ENCODE results near the gene CTSZ. TPM values are rescaled to one million over a fixed set of nuclear protein-coding genes. Genes with fewer than 3 reads are reported as not detected.
A peak's percentile ranks its signal among the peaks of the same experiment; 100 is the strongest.
"Not testable (repeated sequence)": the region's sequence is repeated elsewhere in the genome, so short reads cannot be mapped to it uniquely, and the experiment has no call there.

The CTSZ gene
- polyA plus RNA-seq, 5 donors, result 88.8 to 112 (median 111) TPM

DNA sequence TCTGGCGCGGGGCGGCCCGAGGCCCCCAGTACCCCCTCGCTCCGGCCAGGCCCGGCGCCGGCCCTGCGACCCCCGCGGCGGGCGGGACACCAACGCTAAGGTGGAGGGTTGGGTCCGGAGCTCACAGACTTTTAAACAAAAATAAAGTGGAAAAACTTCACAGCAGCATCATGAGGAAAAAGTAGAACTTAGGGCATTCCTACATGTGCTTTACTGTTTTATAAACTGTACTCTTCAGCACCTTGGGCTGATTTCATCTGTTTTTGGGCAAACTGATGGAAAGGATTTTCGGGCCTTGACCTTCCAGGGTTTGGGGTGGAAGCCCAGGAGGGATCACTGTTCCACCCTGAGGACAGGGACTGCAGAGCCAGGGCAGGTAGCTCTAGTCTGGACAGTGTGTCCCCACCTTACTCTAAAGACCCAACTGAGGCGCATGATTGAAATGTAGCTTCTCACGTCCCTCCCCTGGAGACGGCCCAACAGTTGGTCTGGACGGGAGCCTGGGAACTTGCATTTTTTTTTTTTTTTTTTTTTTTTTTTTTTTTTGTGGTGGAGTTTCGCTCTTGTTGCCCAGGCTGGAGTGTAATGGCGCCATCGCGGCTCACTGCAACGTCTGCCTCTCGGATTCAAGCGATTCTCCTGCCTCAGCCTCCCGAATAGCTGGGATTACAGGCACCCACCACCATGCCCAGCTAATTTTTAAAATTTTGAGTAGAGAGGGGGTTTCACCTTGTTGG, 25.3 kb downstream of the CTSZ start:
- no peak for DNase-seq

DNA sequence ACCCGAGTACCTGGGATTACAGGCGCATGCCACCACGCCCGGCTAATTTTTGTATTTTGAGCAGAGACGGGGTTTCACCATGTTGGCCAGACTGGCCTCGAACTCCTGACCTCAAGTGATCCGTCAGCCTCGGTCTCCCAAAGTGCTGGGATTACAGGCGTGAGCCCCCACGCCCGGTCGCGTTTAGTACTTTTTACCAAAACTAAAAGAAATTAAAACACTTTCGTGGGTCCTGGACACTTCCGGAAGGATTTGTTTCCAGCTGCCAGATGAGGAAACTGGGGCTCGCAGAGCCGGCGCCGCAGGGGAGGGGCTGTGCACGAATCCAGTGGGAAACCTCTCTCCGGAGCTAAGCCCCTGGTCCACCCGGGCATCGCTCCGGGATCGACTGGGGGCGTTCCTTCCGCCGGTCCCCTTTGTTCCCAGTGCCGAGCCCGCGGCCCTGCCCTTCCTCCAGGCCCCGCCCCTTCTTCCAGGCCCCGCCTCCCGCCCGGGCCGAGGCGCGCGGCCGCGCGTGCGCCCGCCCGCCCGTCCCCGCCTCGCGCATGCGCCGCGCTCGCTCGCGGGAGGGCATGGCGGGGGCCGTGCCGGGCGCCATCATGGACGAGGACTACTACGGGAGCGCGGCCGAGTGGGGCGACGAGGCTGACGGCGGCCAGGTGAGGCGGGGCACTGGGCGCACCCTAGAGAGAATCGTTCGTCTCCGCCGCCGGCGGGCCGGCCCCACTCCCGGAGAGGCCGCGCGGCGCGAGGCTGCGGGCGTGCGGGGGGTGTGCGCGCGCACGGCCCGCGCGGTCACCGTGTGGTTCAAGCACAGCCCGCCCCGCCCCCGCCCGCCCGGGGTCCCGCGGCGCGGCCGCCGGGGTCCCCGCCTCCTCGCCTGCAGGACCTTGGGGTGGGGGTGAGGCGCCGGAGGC, 26.1 kb downstream of the CTSZ start, which contains the start of gene NELFCD:
TSS of gene NELFCD (plus strand) at position 546 of the 917 bp plus-strand sequence. CDS start at position 600, 54 bp downstream.
- peak; percentile 86 to 89 for DNase-seq

DNA sequence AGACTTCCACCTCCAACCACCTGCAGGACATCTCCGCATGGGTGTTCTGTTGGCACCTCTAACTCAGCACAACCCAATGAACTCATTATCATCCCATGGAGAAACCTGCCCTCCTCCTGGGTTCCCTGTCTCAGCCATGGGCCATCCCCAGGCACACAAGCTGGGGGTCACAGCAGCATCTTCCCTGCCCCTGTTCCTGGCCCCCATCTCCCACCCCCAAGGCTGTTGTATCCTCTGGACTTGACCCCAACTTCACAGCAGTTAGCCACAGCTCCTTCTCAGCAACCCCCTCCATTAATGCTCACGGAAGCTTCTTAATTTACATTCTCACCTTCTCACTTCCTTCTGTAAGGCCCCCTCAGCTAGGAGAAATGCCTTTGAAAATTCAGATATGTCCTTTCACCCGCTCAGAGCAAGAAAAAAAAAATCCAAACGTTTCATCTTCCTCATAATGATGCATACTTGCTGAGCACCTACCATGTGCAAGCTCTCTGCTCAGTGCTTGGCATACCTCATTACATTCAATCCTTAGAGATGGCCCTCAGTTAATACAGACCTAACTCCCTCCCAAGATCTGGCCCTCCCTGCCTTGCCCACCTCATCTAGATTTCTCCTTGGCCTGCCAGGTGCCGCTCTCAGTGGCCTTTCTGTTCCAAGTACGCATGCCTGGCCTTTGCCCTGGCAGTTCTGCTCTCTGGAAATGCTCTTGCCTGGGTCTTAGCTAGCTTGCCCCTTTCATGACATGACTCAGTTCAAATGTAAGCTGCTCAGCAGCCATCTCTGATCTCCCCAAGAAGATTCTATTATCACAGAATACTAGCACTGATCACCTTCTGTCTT, 28.5 kb downstream of the CTSZ start:
- no peak for DNase-seq

DNA sequence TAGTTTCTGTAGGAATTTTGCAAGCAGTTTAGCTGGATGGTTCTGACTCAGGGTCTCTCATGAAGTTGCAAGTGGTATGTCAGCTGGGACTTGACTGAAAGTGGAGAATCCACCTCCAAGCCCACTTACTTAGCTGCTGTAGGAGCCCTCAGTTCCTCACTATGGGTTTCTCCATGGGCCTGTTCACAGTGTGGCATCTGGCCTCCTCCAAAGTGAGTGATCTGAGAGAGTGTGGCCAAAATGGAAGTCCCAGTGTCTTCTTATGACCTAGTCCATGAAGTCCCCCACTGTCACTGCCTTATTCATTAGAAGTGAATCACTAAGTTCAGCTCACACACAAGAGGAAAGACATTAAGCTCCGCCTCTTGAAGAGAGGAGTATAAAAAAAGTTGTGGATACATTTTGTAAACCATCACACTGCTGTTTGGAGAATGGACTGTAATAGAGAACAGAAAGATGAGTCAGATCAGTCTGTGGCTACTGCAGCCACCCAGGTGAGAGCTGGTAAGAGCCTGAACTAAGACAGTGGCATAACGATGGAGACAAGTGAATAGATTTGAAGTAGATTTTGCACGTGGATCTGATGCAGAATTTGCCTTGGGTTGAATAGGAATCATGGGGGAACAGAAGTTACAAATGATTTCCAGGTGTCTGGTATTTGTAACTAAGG, 30.9 kb downstream of the CTSZ start:
- no peak for DNase-seq

DNA sequence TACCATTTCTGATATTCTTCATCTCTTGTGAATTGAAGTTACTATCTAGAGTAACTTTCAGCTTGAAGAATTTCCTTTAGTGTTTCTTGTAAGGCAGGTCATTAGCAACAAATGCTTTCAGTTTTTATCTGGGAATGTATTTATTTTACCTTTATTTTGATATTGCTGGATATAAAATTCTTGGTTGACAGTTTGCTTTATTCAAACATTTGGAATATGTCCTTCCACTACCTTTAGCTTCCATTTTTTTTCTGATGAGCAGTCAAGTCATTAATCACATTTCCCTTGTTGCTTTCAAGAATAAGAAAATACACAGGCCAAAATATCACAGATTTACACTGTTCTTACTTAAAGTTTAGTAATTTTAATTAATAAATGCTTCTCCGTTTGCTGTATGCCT, 31.7 kb downstream of the CTSZ start:
- no peak for DNase-seq

DNA sequence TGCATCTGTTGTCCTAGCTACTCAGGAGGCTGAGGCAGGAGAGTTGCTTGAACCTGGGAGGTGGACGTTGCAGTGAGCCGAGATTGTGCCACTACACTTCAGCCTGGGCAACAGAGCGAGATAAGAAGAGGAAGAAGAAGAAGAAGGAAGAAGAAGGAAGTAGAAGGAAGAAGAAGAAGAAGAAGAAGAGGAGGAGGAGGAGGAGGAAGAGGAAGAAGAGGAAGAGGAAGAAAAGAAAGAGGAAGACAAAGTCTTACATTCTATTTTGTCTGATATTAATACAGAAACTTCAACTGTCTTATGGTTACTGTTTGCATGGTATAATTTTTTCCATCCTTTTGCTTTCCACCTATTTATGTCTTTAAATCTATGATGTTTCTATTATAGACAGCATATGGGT, 33.2 kb downstream of the CTSZ start:
- DNase-seq, result no peak

DNA sequence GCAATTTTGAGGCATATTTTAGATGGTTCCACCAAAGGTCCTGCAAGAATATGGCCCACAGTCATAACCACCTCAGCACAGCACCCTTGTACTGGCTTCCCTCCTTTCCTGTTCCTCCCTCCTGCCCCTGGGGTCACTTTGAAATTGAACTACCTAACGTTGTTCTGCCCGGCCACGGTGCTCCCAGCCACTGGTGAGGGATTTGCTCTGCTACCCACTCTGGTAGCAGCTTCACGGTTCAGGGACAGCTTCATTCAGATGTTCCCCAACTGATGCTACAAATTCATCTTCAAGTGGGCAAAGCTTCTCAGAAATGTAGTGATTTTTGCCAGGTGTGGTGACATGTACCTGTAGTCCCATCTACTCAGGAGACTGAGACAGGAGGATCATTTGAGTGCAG, 33.9 kb downstream of the CTSZ start:
- no peak for DNase-seq

DNA sequence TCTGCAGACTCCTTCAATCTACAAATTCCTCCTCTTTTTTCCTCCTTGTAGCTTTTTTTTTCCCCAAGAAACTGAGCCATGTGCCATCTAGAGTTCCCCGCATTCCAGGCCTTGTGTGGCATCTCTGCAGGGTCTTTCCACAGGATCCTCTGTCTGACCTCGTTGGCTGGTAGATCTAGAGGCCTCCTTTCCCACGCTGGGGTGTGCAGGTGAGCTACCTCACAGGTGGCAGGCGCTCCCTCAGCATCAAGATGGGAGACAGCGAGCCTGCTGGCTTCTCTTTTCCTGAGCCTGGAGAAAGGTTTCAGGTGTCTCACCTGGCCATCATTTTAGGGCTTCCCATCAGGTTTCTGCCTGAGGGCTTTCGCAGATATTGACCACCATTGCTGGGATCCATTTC, 35.6 kb downstream of the CTSZ start:
- DNase-seq, result no peak

DNA sequence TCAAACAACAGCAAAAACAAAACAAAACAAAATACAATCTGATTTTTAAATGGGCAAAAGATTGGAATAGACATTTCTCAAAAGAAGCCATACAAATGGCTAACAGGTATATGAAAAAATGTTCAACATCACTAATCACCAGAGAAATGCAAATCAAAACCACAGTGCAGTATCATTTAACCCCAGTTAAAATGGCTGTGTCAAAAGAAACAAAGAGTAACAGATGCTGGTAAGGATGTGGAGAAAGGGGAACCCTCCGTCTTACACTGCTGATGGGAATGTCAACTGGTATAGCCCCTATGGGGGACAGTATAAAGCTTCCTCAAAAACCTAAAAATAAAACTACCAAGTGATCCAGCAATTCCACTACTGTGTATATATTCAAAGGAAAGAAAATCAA, 36.9 kb downstream of the CTSZ start:
- DNase-seq, result no peak

DNA sequence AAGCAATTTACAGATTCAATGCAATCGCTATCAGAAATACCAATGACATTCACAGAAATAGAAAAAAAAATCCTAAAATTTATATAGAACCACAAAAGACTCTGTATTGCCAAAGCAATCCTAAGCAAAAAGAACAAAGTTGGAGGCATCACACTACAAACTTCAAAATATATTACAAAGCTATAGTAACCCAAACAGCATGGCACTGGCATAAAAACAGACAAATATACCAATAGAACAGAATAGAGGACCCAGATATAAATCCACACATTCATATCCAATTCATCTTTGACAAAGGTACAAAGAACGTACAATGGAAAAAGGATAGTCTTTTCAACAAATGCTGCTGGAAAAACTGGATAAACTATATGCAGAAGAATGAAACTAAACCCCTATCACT, 37.6 kb downstream of the CTSZ start:
- DNase-seq, result no peak

DNA sequence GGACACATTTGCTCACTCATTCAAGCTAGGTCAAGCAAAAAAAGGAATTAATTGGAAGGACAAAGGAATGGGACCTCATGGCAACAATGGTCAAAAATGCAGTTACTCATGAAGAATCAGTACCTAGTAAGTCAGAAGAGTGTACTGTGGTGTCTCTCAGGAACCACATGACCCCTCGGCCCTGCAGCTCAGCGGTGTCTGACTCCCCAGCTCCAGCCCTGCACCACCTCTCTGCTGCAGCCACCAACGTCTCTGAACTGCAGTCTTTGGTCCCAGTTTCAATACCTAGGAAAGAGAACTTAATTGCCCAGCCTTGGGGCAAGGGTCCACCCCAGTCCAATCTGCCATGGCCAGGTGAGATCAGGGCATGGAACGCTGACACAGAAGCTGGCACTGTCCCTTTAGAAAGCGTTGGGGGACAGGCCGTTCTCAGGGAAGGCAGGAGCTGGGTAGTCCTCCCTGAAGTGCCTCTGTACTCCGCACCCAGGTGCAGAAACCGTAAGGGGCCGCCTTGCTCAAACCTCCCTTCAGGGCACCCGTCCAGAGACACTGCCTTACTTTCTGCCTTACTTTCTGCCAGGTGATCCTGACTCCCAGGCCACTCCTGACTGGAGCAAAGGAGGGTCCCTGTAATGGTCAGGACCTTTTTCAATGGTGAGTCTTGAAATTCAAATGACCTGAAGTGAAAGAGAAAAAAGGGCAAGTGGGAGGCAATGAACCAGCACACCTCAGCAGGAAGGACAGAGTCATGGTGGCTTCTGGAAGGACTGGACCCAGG, 39.2 kb downstream of the CTSZ start:
- DNase-seq, result no peak

DNA sequence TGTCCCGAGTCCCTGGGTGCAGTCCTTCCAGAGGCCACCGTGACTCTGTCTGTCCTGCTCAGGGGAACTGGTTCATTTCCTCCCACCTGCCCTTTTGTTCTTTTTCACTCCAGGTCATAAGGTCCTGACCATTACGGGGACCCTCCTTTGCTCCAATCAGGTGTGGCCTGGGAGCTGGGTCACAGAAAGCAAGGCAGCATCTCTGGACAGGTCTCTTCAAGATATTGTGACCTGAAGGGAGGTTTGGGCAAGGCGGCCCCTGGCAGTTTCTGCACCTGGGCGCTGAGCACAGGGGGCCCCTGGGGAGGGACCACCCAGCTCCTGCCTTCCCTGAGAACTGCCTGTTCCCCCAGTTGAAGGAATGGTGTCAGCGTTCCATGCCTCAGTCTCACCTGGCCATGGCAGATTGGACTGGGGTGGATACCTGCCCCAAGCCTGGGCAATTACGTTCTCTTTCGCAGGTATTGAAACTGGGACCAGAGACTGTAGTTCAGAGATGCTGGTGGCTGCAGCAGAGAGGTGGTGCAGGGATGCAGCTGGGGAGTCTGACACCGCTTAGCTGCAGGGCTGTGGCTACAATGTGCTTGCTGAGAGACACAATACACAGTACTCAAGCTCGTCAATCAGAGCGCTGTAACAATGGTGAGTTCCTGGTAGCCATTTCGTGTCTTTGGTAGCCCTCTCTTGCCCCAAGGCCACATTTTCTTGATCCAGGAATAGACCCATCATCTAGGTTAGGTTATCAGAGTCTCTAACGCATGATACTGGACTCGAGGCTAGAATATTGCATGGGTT, 41.6 kb downstream of the CTSZ start:
- DNase-seq, result no peak

DNA sequence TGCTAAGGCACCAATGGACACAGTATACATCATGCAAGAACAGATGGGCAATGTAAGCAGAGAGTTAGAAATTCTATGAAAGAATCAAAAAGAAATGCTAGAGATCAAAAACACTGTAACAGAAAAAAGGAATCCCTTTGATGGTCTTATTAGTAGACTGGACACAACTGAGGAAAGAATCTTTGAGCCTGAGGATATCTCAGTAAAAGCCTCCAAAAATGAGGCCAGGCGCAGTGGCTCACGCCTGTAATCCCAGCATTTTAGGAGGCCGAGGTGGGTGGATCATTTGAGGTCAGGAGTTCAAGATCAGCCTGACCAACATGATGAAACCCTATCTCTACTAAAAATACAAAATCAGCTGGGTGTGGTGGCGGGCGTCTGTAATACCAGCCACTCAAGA, 43.1 kb downstream of the CTSZ start:
- DNase-seq, result not testable (repeated sequence)

DNA sequence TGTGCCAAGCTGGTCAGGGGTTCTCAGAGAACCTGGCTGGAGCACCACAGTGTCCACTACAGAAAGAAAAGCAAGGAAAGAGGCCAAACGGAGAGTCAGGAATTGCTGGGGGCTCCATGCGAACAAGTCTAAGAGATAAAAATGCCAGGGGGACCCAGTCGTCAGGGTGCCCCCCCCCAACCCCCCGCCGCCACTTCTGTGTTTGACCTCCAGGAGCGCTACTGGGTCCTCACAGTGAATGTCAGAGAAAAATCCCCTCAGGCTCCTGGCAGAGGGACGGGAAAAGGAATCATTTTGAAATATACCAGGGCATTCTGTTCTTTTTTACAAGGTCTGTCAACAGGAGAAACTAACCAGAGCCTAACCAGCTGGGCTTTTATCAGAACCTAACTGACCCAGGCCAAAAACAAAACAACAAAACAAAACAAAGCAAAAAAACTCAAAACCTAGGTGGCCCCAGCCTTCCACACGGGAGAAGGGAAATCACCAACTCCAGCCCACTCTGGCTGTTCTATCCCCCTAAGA, 43.9 kb downstream of the CTSZ start:
- DNase-seq, result no peak

DNA sequence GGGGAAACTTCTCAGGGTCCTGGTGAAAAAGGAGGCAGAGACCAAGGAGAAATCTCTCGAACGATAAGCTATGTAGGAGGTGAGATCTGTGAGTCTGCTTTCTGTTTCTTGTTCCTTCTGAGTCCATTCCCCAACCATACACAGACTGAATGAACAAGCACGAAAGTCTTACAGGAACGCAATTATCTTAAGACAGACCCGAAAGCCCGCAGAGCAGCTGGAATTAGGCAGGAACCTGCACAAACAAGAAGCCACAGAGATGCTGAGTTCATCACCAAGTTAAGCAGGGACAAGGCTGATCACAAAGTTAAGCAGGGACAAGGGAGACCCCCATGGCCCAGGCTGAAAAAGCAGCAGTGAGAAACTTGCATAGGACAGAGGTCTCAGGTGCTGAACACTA, 47.4 kb downstream of the CTSZ start:
- DNase-seq, result no peak

DNA sequence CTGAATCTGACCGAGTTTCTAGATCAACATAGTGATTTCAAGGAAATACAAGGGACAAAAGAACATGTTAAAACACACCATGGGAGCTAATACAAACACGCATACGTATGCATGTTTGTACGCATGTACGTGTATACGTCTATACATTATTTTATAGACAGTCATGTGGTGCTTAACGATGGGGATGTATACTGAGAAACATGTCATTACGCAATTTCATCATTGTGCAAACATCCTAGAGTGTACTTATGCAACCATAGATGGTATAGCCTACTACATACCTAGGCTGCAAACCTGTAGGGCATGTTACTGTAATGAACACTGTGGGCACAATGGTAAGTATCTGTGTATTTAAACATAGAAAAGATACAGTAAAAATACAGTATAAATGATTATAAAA, 51.0 kb downstream of the CTSZ start:
- DNase-seq, result no peak

DNA sequence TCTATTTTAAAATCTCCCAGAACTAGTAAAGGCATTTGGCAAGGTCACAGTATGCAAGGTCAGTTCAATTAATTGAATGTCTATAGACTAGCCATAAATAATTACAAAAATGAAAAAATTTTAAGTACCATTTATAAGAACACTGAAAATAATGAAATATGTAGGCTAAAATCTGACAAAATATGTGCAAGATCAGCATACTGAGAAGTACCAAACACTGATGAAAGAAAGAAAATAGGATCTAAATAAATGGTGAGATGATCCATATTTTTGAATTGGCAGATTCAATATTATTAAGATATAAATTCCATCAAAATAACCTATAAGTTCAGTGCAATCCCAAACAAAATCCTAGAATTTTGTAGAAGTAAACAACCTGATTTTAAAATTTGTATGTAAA, 54.0 kb downstream of the CTSZ start:
- no peak for DNase-seq

DNA sequence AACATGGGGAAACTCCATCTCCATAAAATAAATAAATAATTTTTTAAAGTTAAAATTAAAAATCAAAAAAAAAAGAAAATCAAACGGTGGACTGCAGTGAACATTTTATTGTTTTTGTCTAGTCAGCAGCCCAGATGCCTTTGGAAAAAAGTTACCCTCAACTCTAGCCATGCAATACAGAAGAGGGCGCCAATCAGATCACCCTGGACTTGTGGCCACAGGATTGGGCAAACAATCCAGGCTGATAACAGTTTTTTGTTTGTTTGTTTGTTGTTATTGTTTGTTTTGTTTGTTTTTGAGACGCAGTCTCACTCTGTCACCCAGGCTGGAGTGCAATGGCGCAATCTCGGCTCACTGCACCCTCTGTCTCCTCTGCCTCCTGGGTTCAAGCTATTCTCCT, 56.5 kb downstream of the CTSZ start:
- no peak for DNase-seq

DNA sequence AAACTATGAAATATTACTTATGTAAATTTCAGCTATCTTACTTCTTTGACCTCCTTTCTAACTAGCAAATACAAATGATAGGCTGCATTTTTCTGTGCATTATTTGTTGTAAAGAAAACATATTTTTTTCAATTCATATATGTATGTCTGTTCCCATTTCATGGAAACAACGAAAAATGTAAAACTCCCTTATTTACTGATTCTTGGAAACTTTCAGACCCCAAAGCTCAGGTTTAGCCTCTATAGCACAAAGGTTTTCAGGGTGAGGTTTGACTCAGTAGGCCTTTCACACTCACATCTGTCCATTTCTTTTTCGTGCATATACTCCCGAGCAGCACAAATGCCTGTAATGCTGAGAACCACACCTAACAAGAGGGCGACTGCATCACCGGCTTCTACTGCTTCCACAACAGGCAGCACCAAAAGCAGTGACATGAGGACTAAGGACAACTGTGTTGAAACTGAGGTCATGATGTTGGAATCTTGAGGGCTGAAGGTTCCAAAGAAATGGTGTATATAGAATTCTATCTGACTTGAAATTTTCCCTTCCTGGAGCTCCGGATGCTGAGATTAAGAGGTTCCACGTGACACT, 59.2 kb downstream of the CTSZ start:
- DNase-seq, result not testable (repeated sequence)
